IMR-90 (cell line): ENCODE measurements around the gene CD40LG. TPM values are rescaled to one million over a fixed set of nuclear protein-coding genes. Genes with fewer than 3 reads are reported as not detected.

Experiments used
- ATAC-seq: fragments of 200-7000 bp; cut with Tn5 transposase; 2 replicates; pipeline ENCODE4 v1.9.1; 2020; ENCODE audit warnings: low read depth, mild to moderate bottlenecking, moderate library complexity
- BruUV-seq: library from RNA; stranded (reverse); fragments of 400-500 nt; replicated peaks from 2 replicates; lab custom pipeline; 2021; lab: Mats Ljungman, UMichigan
- CTCF ChIA-PET: fragments of 300-600 bp; formaldehyde crosslinking; extraction: SDS; loops from one replicate; lab custom pipeline; 2021; ENCODE audit warnings: antibody characterized with exemption; lab: Yijun Ruan, JAX
- POLR2A ChIA-PET: fragments of 300-600 bp; sonication (Branson Sonifier 250); formaldehyde crosslinking; loops from one replicate; lab custom pipeline; 2022; ENCODE audit warnings: antibody characterized with exemption; ENCODE audit not compliant: unreplicated experiment; lab: Charles Lee
- DNase-seq: peaks from one replicate; pipeline ENCODE4 v3.0.0; 2013
- H2AFZ ChIP-seq: replicated peaks from 2 replicates; pipeline ENCODE3; 2013; ENCODE audit warnings: low read length, mild to moderate bottlenecking; ENCODE audit not compliant: poor library complexity
- H2AK5ac ChIP-seq: 2 replicates; pipeline ENCODE4 v1.6.1; 2013; ENCODE audit warnings: low read depth, low read length, inconsistent platforms
- H2AK9ac ChIP-seq: replicated peaks from 2 replicates; pipeline ENCODE3; 2013; ENCODE audit warnings: mild to moderate bottlenecking, low read depth, low read length, moderate library complexity; ENCODE audit not compliant: poor library complexity
- H2BK120ac ChIP-seq: 2 replicates; pipeline ENCODE4 v1.6.1; 2013; ENCODE audit warnings: low read depth, low read length, inconsistent platforms
- H2BK15ac ChIP-seq: 3 replicates; pipeline ENCODE4 v1.6.1; 2013; ENCODE audit warnings: low read depth, low read length, inconsistent platforms
- H2BK20ac ChIP-seq: 2 replicates; pipeline ENCODE4 v1.6.1; 2013; ENCODE audit warnings: low read depth, mild to moderate bottlenecking, inconsistent platforms, low read length, moderate library complexity
- H2BK5ac ChIP-seq: 2 replicates; pipeline ENCODE4 v1.6.1; 2013; ENCODE audit warnings: mild to moderate bottlenecking, low read depth, low read length, inconsistent platforms; ENCODE audit not compliant: poor library complexity, severe bottlenecking
- H3K14ac ChIP-seq: replicated peaks from 2 replicates; pipeline ENCODE4 v1.6.1; 2013; ENCODE audit warnings: low read depth, low read length, inconsistent platforms
- H3K18ac ChIP-seq: 2 replicates; pipeline ENCODE4 v1.6.1; 2013; ENCODE audit warnings: low read depth, low read length, control low read depth
- H3K23ac ChIP-seq: 2 replicates; pipeline ENCODE4 v1.6.1; 2013; ENCODE audit warnings: low read depth, low read length, inconsistent platforms
- H3K27ac ChIP-seq: 2 replicates; pipeline ENCODE4 v1.5.1; 2013; ENCODE audit warnings: mild to moderate bottlenecking, control low read depth, low read length; ENCODE audit not compliant: insufficient read depth
- H3K27me3 ChIP-seq: 2 replicates; pipeline ENCODE4 v1.6.1; 2013; ENCODE audit warnings: low read length; ENCODE audit not compliant: control insufficient read depth, insufficient read depth
- H3K36me3 ChIP-seq: 2 replicates; pipeline ENCODE4 v1.6.1; 2013; ENCODE audit warnings: low read length, mixed read lengths; ENCODE audit not compliant: control insufficient read depth, insufficient read depth
- H3K4ac ChIP-seq: 2 replicates; pipeline ENCODE4 v1.6.1; 2013; ENCODE audit warnings: low read depth, low read length, inconsistent platforms
- H3K4me1 ChIP-seq: 2 replicates; pipeline ENCODE4 v1.6.1; 2013; ENCODE audit warnings: low read length, mixed read lengths; ENCODE audit not compliant: control insufficient read depth, insufficient read depth
- H3K4me2 ChIP-seq: 2 replicates; pipeline ENCODE4 v1.6.1; 2013; ENCODE audit warnings: low read depth, mild to moderate bottlenecking, control low read depth, low read length, moderate library complexity
- H3K4me3 ChIP-seq: 2 replicates; pipeline ENCODE4 v1.5.1; 2013; ENCODE audit warnings: low read depth, mild to moderate bottlenecking, control low read depth, low read length, moderate library complexity; ENCODE audit not compliant: insufficient read depth
- H3K56ac ChIP-seq: 2 replicates; pipeline ENCODE4 v1.6.1; 2013; ENCODE audit warnings: low read length, inconsistent platforms; ENCODE audit not compliant: insufficient read depth; ENCODE audit errors: extremely low read depth
- H3K79me1 ChIP-seq, 2 experiments: 2 replicates each; pipeline ENCODE4 v1.6.1; 2013; ENCODE audit warnings: low read length in 2 of 2, inconsistent platforms in 1 of 2, low read depth in 1 of 2
- H3K9ac ChIP-seq: 2 replicates; pipeline ENCODE4 v1.6.1; 2013; ENCODE audit warnings: low read depth, low read length, control low read depth
- H3K9me1 ChIP-seq: 2 replicates; pipeline ENCODE4 v1.6.1; 2013; ENCODE audit warnings: low read length, inconsistent platforms; ENCODE audit not compliant: insufficient read depth
- H3K9me3 ChIP-seq: 2 replicates; pipeline ENCODE4 v1.6.1; 2013; ENCODE audit warnings: low read length; ENCODE audit not compliant: control insufficient read depth, insufficient read depth
- H4K20me1 ChIP-seq: 2 replicates; pipeline ENCODE4 v1.6.1; 2013; ENCODE audit warnings: low read length, inconsistent platforms; ENCODE audit not compliant: insufficient read depth
- H4K5ac ChIP-seq: 2 replicates; pipeline ENCODE4 v1.6.1; 2013; ENCODE audit warnings: mild to moderate bottlenecking, low read depth, low read length, control low read depth
- H4K8ac ChIP-seq, 2 experiments: 2 replicates each; pipeline ENCODE4 v1.6.1; 2013; ENCODE audit warnings: low read depth in 2 of 2, low read length in 2 of 2, control low read depth in 1 of 2, inconsistent platforms in 1 of 2
- H4K91ac ChIP-seq: 2 replicates; pipeline ENCODE4 v1.6.1; 2013; ENCODE audit warnings: low read depth, low read length, inconsistent platforms; ENCODE audit not compliant: insufficient read depth
- CHD1 ChIP-seq: IDR thresholded peaks from 2 replicates; pipeline ENCODE4 v1.6.1; 2012; ENCODE audit warnings: low read depth, low read length, improper control_type of control experiment
- ELK1 ChIP-seq: fragments of 150-350 bp; IDR thresholded peaks from 2 replicates; pipeline ENCODE4 v1.6.1; 2016; ENCODE audit warnings: low read depth, mild to moderate bottlenecking, low read length, moderate library complexity, borderline replicate concordance
- MAFK ChIP-seq: IDR thresholded peaks from 2 replicates; pipeline ENCODE4 v1.6.1; 2012; ENCODE audit warnings: low read depth, low read length, improper control_type of control experiment
- MAZ ChIP-seq: IDR thresholded peaks from 2 replicates; pipeline ENCODE4 v1.6.1; 2012; ENCODE audit warnings: low read depth, mild to moderate bottlenecking, low read length, improper control_type of control experiment, moderate library complexity, borderline replicate concordance
- RAD21 ChIP-seq: IDR thresholded peaks from 2 replicates; pipeline ENCODE4 v1.6.1; 2012; ENCODE audit warnings: low read length, improper control_type of control experiment
- WGBS, 2 experiments: methylation state at CpG; one replicate each; pipeline versions ENCODE4 v1.1.5 to v1.1.7; 2013; ENCODE audit warnings: missing lambda C conversion rate in 2 of 2; ENCODE audit not compliant: insufficient read length in 1 of 2; ENCODE audit errors: extremely low coverage in 2 of 2; 5-methylcytosine and 5-hydroxymethylcytosine counted together
- dilution Hi-C: fragments of 300-500 bp; cut with HindIII; formaldehyde crosslinking; loops from one replicate; pipeline ENCODE4 v1.14.3; 2018; ENCODE audit warnings: low sequenced_read_pairs; ENCODE audit not compliant: unreplicated experiment
- in situ Hi-C: fragments of 300-500 bp; cut with MboI; formaldehyde crosslinking; loops from 3 replicates; pipeline ENCODE4 v1.14.3; 2019; ENCODE audit warnings: low sequenced_read_pairs, inconsistent platforms, mixed read lengths
- intact Hi-C: fragments of 100-400 bp; cut with micrococcal nuclease; formaldehyde crosslinking; loops from 2 replicates; pipeline ENCODE4 v1.10.0; 2022
- polyA plus RNA-seq, 3 experiments: library from polyadenylated mRNA; depleted of rRNA; stranded (reverse); fragments of >200 nt; gene quantifications; 2 replicates each; pipeline ENCODE4 v1.2.3, GENCODE V29; 2012; ENCODE audit warnings: low replicate concordance in 1 of 3
- total RNA-seq: library from RNA; depleted of rRNA; stranded (reverse); fragments of >200 nt; gene quantifications from 2 replicates; pipeline ENCODE4 v1.2.3, GENCODE V29; 2012

Gene CD40LG
- total and polyA plus RNA-seq, 2 of the 4 experiments (the other 2 are of a cell fraction): not detected

- Histone ChIP-seq H4K91ac (no peak overlapping the region), H3K9me1 (no peaks in the 10 kb centered on the region), H2AK5ac (no peak overlapping the region), H4K8ac (no peak overlapping the region), H2BK5ac (no peak overlapping the region), H3K56ac (no peak overlapping the region), H3K4ac (no peak overlapping the region), H2BK120ac (no peak overlapping the region), H3K23ac (no peak overlapping the region), H3K14ac (no peak overlapping the region), H3K9ac (no peak overlapping the region), H3K9me3 (no peaks in the 10 kb centered on the region), H3K4me2 (no peak overlapping the region), H3K4me1 (no peaks in the 10 kb centered on the region), H3K27ac (no peak overlapping the region), H4K5ac (no peak overlapping the region), H3K79me1 (no peaks in the 10 kb centered on the region), H3K4me3 (no peak overlapping the region), H2AFZ (no peak overlapping the region), H2AK9ac (no peak overlapping the region), H2BK15ac (no peak overlapping the region), H3K36me3 (no peaks in the 10 kb centered on the region), H4K20me1 (no peaks in the 10 kb centered on the region), H3K27me3 (no peaks in the 10 kb centered on the region), H2BK20ac (no peak overlapping the region), H3K18ac (no peak overlapping the region)
- dilution Hi-C loops (no loop called here), in situ Hi-C loops (no loop called here), intact Hi-C loops (loop anchor here (10.0 kb wide), 1 partner anchor 325 kb away; no protein-coding TSS in a partner anchor)
- DNase-seq (no peak), ATAC-seq (no peak)
- no TSS peak for BruUV-seq
- ChIA-PET POLR2A (no interaction called here), CTCF (no interaction called here)
- no CpG with 5 or more reads among the region's 1 CpG for WGBS, 2 experiments
- TF ChIP-seq MAZ: no peak
- TF ChIP-seq MAFK: no peak
- no peak for TF ChIP-seq CHD1
- no peak for TF ChIP-seq ELK1
- no peak for TF ChIP-seq RAD21
Measured at GRCh38 chrX:136600059-136600458, 47.9 kb upstream of the CD40LG start.
